B cell (primary cell): ENCODE data around the gene KLHDC7B. TPM values are rescaled to one million over a fixed set of nuclear protein-coding genes. Genes with fewer than 3 reads are reported as not detected.

Source experiments
- ATAC-seq: fragments of 200-7000 bp; cut with Tn5 transposase; one replicate; pipeline ENCODE4 v1.10.0; 2021; ENCODE audit warnings: low read depth, mild to moderate bottlenecking, moderate number of reproducible peaks, moderate library complexity
- CTCF ChIA-PET: fragments of 350-600 bp; sonication (Branson Sonifier 250); formaldehyde crosslinking; loops from one replicate; lab custom pipeline; 2021; ENCODE audit warnings: antibody characterized with exemption, inconsistent platforms; lab: Charles Lee
- POLR2A ChIA-PET: fragments of 350-600 bp; sonication (Branson Sonifier 250); formaldehyde crosslinking; loops from one replicate; lab custom pipeline; 2021; ENCODE audit warnings: antibody characterized with exemption; lab: Charles Lee
- DNase-seq: peaks from one replicate; pipeline ENCODE4 v3.0.0; 2013
- H2AFZ ChIP-seq: 2 replicates; pipeline ENCODE4 v1.6.1; 2012; ENCODE audit warnings: mild to moderate bottlenecking, low read depth, low read length; ENCODE audit not compliant: insufficient read depth, poor library complexity, severe bottlenecking
- H3K27ac ChIP-seq, 2 donors: 1 replicate in 1 of 2; 2 replicates in 1 of 2; pipeline ENCODE4 v1.5.1; 2012 to 2013; ENCODE audit warnings: low read length in 2 of 2, mild to moderate bottlenecking in 2 of 2, moderate library complexity in 1 of 2
- H3K27me3 ChIP-seq, 4 experiments: fragments of 200-600 bp in 1 of 4; sonication (generic) in 1 of 4; replicated peaks in 1 of 4; 1 replicate in 2 of 4; 2 replicates in 2 of 4; pipeline versions ENCODE4 v1.6.1 to v1.7.0; 2013 to 2016; ENCODE audit warnings: low read length in 3 of 4, mild to moderate bottlenecking in 2 of 4, mixed read lengths in 1 of 4, moderate library complexity in 1 of 4; ENCODE audit not compliant: insufficient read depth in 4 of 4, control insufficient read depth in 3 of 4; ENCODE audit errors: control extremely low read depth in 1 of 4
- H3K36me3 ChIP-seq, 2 experiments: replicated peaks in 1 of 2; 1 replicate in 1 of 2; 2 replicates in 1 of 2; pipeline versions ENCODE4 v1.6.1 to v1.7.1; 2013; ENCODE audit warnings: low read length in 1 of 2; ENCODE audit not compliant: insufficient read depth in 2 of 2, control insufficient read depth in 1 of 2; ENCODE audit errors: control extremely low read depth in 1 of 2, extremely low read depth in 1 of 2
- H3K4me1 ChIP-seq, 2 donors: fragments of 200-600 bp in 1 of 2; sonication (generic) in 1 of 2; 1 replicate in 1 of 2; 2 replicates in 1 of 2; pipeline versions ENCODE4 v1.5.1 to v1.6.1; 2013 to 2017; ENCODE audit warnings: low read length in 2 of 2; ENCODE audit not compliant: control insufficient read depth in 2 of 2, insufficient read depth in 2 of 2
- H3K4me2 ChIP-seq: replicated peaks from 2 replicates; pipeline ENCODE3; 2012; ENCODE audit warnings: mild to moderate bottlenecking, low read depth, low read length; ENCODE audit not compliant: poor library complexity, severe bottlenecking
- H3K4me3 ChIP-seq, 5 experiments: fragments of 200-600 bp in 1 of 5; sonication (generic) in 1 of 5; 1 replicate in 3 of 5; 2 replicates in 2 of 5; pipeline versions ENCODE4 v1.5.1 to v1.7.0; 2011 to 2016; ENCODE audit warnings: low read length in 4 of 5, mild to moderate bottlenecking in 4 of 5, low read depth in 2 of 5, control low read depth in 1 of 5, moderate library complexity in 1 of 5; ENCODE audit not compliant: insufficient read depth in 1 of 5; ENCODE audit errors: control extremely low read depth in 1 of 5, extremely low read depth in 1 of 5
- H3K79me2 ChIP-seq: fragments of 200-600 bp; sonication (generic); one replicate; pipeline ENCODE4 v1.6.0; 2016; ENCODE audit warnings: low read length; ENCODE audit not compliant: control insufficient read depth, insufficient read depth
- H3K9ac ChIP-seq: fragments of 200-600 bp; sonication (generic); 2 replicates; pipeline ENCODE4 v1.6.1; 2017; ENCODE audit warnings: mild to moderate bottlenecking, low read length, moderate library complexity
- H3K9me3 ChIP-seq, 3 donors: one replicate each; pipeline versions ENCODE4 v1.6.1 to v1.7.1; 2013; ENCODE audit warnings: low read length in 2 of 3; ENCODE audit not compliant: control insufficient read depth in 2 of 3, insufficient read depth in 1 of 3; ENCODE audit errors: control extremely low read depth in 1 of 3
- H4K20me1 ChIP-seq: 2 replicates; pipeline ENCODE4 v1.6.0; 2012; ENCODE audit warnings: mild to moderate bottlenecking, low read length; ENCODE audit not compliant: insufficient read depth, control insufficient read depth, poor library complexity, severe bottlenecking
- H3K27ac Mint-ChIP-seq: one replicate; pipeline ENCODE4 v1.8.0; 2021; ENCODE audit warnings: mixed read lengths
- H3K27me3 Mint-ChIP-seq: one replicate; pipeline ENCODE4 v1.8.0; 2021; ENCODE audit warnings: mixed read lengths
- H3K4me1 Mint-ChIP-seq: one replicate; pipeline ENCODE4 v1.8.0; 2021; ENCODE audit warnings: mixed read lengths
- H3K4me3 Mint-ChIP-seq: one replicate; pipeline ENCODE4 v1.8.0; 2021; ENCODE audit warnings: mixed read lengths
- H3K9me3 Mint-ChIP-seq: one replicate; pipeline ENCODE4 v1.8.0; 2022; ENCODE audit warnings: mixed read lengths; ENCODE audit not compliant: insufficient read depth
- CTCF ChIP-seq: fragments of 200-600 bp; IDR thresholded peaks from one replicate; pipeline ENCODE4 v1.8.0; 2022; ENCODE audit warnings: antibody characterized with exemption, mild to moderate bottlenecking
- EZH2 ChIP-seq: IDR thresholded peaks from 2 replicates; pipeline ENCODE4 v1.6.1; 2012; ENCODE audit warnings: borderline replicate concordance, low read depth, mild to moderate bottlenecking, moderate library complexity, low read length; ENCODE audit not compliant: insufficient read depth, poor library complexity, severe bottlenecking
- WGBS: methylation state at CpG from one replicate; pipeline ENCODE4 v1.1.5; 2013; ENCODE audit warnings: missing lambda C conversion rate; ENCODE audit not compliant: insufficient coverage; 5-methylcytosine and 5-hydroxymethylcytosine counted together
- intact Hi-C: fragments of 100-400 bp; cut with micrococcal nuclease; formaldehyde crosslinking; loops from one replicate; pipeline ENCODE4 v1.10.0; 2022
- polyA plus RNA-seq: library from polyadenylated mRNA; depleted of rRNA; stranded (reverse); fragments of >200 nt; gene quantifications from 2 replicates; pipeline ENCODE4 v1.2.3, GENCODE V29; 2012
- total RNA-seq, 2 donors: library from RNA; stranded (reverse); fragments of 120-200 nt in 1 of 2; gene quantifications; 1 replicate in 1 of 2; 2 replicates in 1 of 2; pipeline versions ENCODE4 v1.2.3 to v1.2.4, GENCODE V29; 2013 to 2022

KLHDC7B gene
- total and polyA plus RNA-seq, 2 donors (not counting 1 experiment from before 2014, with no cell fraction given): 1.8 to 6.2 TPM

- peak overlapping the region in 1 of 2 donors; percentile 83 for H3K27ac ChIP-seq
- peak overlapping the region; percentile 4 to 82 (median 69) for H3K4me3 ChIP-seq
- H3K9ac ChIP-seq: peak overlapping the region; percentile 89
- DNase-seq (peak; percentile 40), ATAC-seq (no peak)
- peaks cover 27% of the 10 kb centered on the region for H4K20me1 ChIP-seq
- peak overlapping the region; percentile 78 for H2AFZ ChIP-seq
- H3K36me3 ChIP-seq: peaks cover 0 to 31% of the 10 kb centered on the region in 2 experiments
- no peaks in the 10 kb centered on the region for H3K27me3 ChIP-seq
- ChIA-PET CTCF (interaction anchor here (1.0 to 3.3 kb wide), 13 partner anchors 11 to 183 kb away, joined by 3 to 71 read pairs (median 11); partner anchors contain the start of genes ADM2, LMF2, MIOX and NCAPH2), POLR2A (interaction anchor here (1.4 to 2.7 kb wide), 6 partner anchors 10 to 58 kb away, joined by 8 to 35 read pairs (median 14); partner anchors contain the start of genes CHKB, KLHDC7B, LMF2 and NCAPH2)
- H3K4me3 Mint-ChIP-seq: peak overlapping the region; percentile 90
- 9% methylated on average over 18 of the region's 19 CpGs for WGBS
- peaks cover 45% of the 10 kb centered on the region for H3K79me2 ChIP-seq
- H3K27me3 Mint-ChIP-seq: no peaks in the 10 kb centered on the region
- H3K4me1 ChIP-seq: peaks cover 16 to 48% of the 10 kb centered on the region in 2 donors
- no peaks in the 10 kb centered on the region for H3K9me3 Mint-ChIP-seq
- H3K9me3 ChIP-seq: peaks cover 0 to 7% (median 0%) of the 10 kb centered on the region in 3 donors
- intact Hi-C loops: loop anchor here (1.0 to 5.0 kb wide), 5 partner anchors 16 to 279 kb away; partner anchors contain the start of genes CHKB, NCAPH2 and TUBGCP6
- peak overlapping the region; percentile 98 for H3K4me2 ChIP-seq
- no peak for TF ChIP-seq EZH2
- no peak for TF ChIP-seq CTCF
- peaks cover 34% of the 10 kb centered on the region for H3K4me1 Mint-ChIP-seq
- H3K27ac Mint-ChIP-seq: peak overlapping the region; percentile 82
Measured at GRCh38 chr22:50524676-50525103, 21.0 kb upstream of the KLHDC7B start.
